ENCODE results near the gene STRADB. TPM values are rescaled to one million over a fixed set of nuclear protein-coding genes. Genes with fewer than 3 reads are reported as not detected.

STRADB gene
- total and polyA plus RNA-seq, 2 donors (not counting 3 experiments of a cell fraction or from before 2014, with no cell fraction given) = 6.9 to 16.6 TPM

GRCh38 chr2:201406077-201406662 is 45.4 kb upstream of the STRADB start:
- H3K9ac ChIP-seq (replicated peaks; ENCODE audit: extremely low read depth, insufficient read depth, low read length) = no peak overlapping the region
- CTCF ChIA-PET = interaction anchor here (1.0 to 1.2 kb wide), 3 partner anchors 16 to 45 kb away, joined by 3 to 4 read pairs (median 3); partner anchors contain the start of genes STRADB and TRAK2
- FAIRE-seq = no peak
- H3K4me1 ChIP-seq (ENCODE audit: control insufficient read depth, extremely low read depth, insufficient read depth, low read length) = peaks cover 8% of the 10 kb centered on the region
- POLR2A ChIA-PET = no interaction called here
- peaks cover 0 to 4% of the 10 kb centered on the region in 2 experiments for H3K36me3 ChIP-seq (ENCODE audit: control insufficient read depth in 2 of 2, extremely low read depth in 1 of 2, insufficient read depth in 2 of 2, low read length in 2 of 2)
- intact Hi-C loops (cut with micrococcal nuclease) = no loop called here
- no peak overlapping the region for H2AFZ ChIP-seq (ENCODE audit: low read depth, low read length)
- H3K9me3 ChIP-seq (replicated peaks; ENCODE audit: control insufficient read depth, insufficient read depth, low read length) = no peaks in the 10 kb centered on the region
- dilution Hi-C loops (cut with MboI; ENCODE audit: extremely low pct_ligation_motif_present, low sequenced_read_pairs) = no loop called here
- H4K20me1 ChIP-seq (replicated peaks; ENCODE audit: control insufficient read depth, extremely low read depth, insufficient read depth, low read length) = no peaks in the 10 kb centered on the region
- no peak for TF ChIP-seq FOS (IDR thresholded peaks at IDR 0.05; ENCODE audit: borderline replicate concordance, insufficient read depth, low read length)
- TF ChIP-seq GATA2 (IDR thresholded peaks at IDR 0.05; ENCODE audit: insufficient read depth, insufficient read length, low read depth, low read length) = no peak
- TF ChIP-seq EZH2 (IDR thresholded peaks at IDR 0.05; ENCODE audit: borderline replicate concordance, low read depth, low read length, severe bottlenecking) = no peak
- no peak overlapping the region for H3K4me2 ChIP-seq (ENCODE audit: insufficient read depth, low read length)
- H3K27ac ChIP-seq (ENCODE audit: insufficient read depth, low read depth, low read length) = no peak overlapping the region
- BruUV-seq (replicated peaks) = no TSS peak
- no peak overlapping the region for H3K4me3 ChIP-seq (replicated peaks in 1 of 3; ENCODE audit: insufficient read depth in 1 of 3, low read depth in 1 of 3, low read length in 3 of 3)
- H3K9me1 ChIP-seq (replicated peaks; ENCODE audit: control insufficient read depth, extremely low read depth, insufficient read depth, low read length) = no peaks in the 10 kb centered on the region
- no peaks in the 10 kb centered on the region for H3K27me3 ChIP-seq (ENCODE audit: control insufficient read depth in 2 of 2, insufficient read depth in 2 of 2, low read length in 2 of 2)
- peak; percentile 63 for DNase-seq (ENCODE audit: low read depth, low spot score)
- peaks cover 2% of the 10 kb centered on the region for H3K79me2 ChIP-seq (ENCODE audit: control insufficient read depth, insufficient read depth, low read length)

- no peaks in the 10 kb centered on the region for H3K9me3 ChIP-seq (replicated peaks; ENCODE audit: control insufficient read depth, insufficient read depth, low read length)
- intact Hi-C loops (cut with micrococcal nuclease) = no loop called here
- H3K9ac ChIP-seq (replicated peaks; ENCODE audit: extremely low read depth, insufficient read depth, low read length) = no peak overlapping the region
- H3K9me1 ChIP-seq (replicated peaks; ENCODE audit: control insufficient read depth, extremely low read depth, insufficient read depth, low read length) = no peaks in the 10 kb centered on the region
- no peak overlapping the region for H2AFZ ChIP-seq (ENCODE audit: low read depth, low read length)
- H3K36me3 ChIP-seq (ENCODE audit: control insufficient read depth in 2 of 2, extremely low read depth in 1 of 2, insufficient read depth in 2 of 2, low read length in 2 of 2) = peaks cover 0 to 4% of the 10 kb centered on the region in 2 experiments
- no peak overlapping the region for H3K4me2 ChIP-seq (ENCODE audit: insufficient read depth, low read length)
- peaks cover 8% of the 10 kb centered on the region for H3K4me1 ChIP-seq (ENCODE audit: control insufficient read depth, extremely low read depth, insufficient read depth, low read length)
- H3K27me3 ChIP-seq (ENCODE audit: control insufficient read depth in 2 of 2, insufficient read depth in 2 of 2, low read length in 2 of 2) = no peaks in the 10 kb centered on the region
- ChIA-PET POLR2A (no interaction called here), CTCF (interaction anchor here (1.0 to 1.2 kb wide), 2 partner anchors 17 to 33 kb away, joined by 3 to 4 read pairs; no protein-coding TSS in a partner anchor)
- H4K20me1 ChIP-seq (replicated peaks; ENCODE audit: control insufficient read depth, extremely low read depth, insufficient read depth, low read length) = no peaks in the 10 kb centered on the region
- H3K4me3 ChIP-seq (replicated peaks in 1 of 3; ENCODE audit: insufficient read depth in 1 of 3, low read depth in 1 of 3, low read length in 3 of 3) = no peak overlapping the region
- no TSS peak for BruUV-seq (replicated peaks)
- H3K27ac ChIP-seq (ENCODE audit: insufficient read depth, low read depth, low read length) = no peak overlapping the region
- TF ChIP-seq POLR2A (IDR thresholded peaks at IDR 0.05; ENCODE audit: low read depth, low read length) (no peak), GATA2 (IDR thresholded peaks at IDR 0.05; ENCODE audit: insufficient read depth, insufficient read length, low read depth, low read length) (no peak), MAX (IDR thresholded peaks at IDR 0.05; ENCODE audit: insufficient read depth, insufficient read length) (no peak), POLR2AphosphoS5 (IDR thresholded peaks at IDR 0.05; ENCODE audit: insufficient read depth, low read depth, low read length) (no peak), FOS (IDR thresholded peaks at IDR 0.05; ENCODE audit: borderline replicate concordance, insufficient read depth, low read length) (no peak), MYC (IDR thresholded peaks at IDR 0.05; ENCODE audit: low read depth, low read length) (no peak), JUN (IDR thresholded peaks at IDR 0.05; ENCODE audit: borderline replicate concordance, insufficient read depth, insufficient read length, low read depth) (no peak), EZH2 (IDR thresholded peaks at IDR 0.05; ENCODE audit: borderline replicate concordance, low read depth, low read length, severe bottlenecking) (no peak), CTCF (IDR thresholded peaks at IDR 0.05; ENCODE audit: extremely low read depth in 1 of 2, insufficient read depth in 1 of 2, low read depth in 1 of 2, low read length in 2 of 2) (no peak)
- DNase-seq (ENCODE audit: low read depth, low spot score) (no peak), FAIRE-seq (no peak)
- dilution Hi-C loops (cut with MboI; ENCODE audit: extremely low pct_ligation_motif_present, low sequenced_read_pairs) = no loop called here
- H3K79me2 ChIP-seq (ENCODE audit: control insufficient read depth, insufficient read depth, low read length) = peaks cover 2% of the 10 kb centered on the region
Measured at GRCh38 chr2:201407265-201407664, 44.3 kb upstream of the STRADB start.

Measured in endothelial cell of umbilical vein (primary cell).